CD14-positive monocyte (primary cell): ENCODE data around the gene MTTP. TPM values are rescaled to one million over a fixed set of nuclear protein-coding genes. Genes with fewer than 3 reads are reported as not detected.

ENCODE experiments used
- DNase-seq, 3 donors: peaks; one replicate each; pipeline ENCODE4 v3.0.0-alpha.2; 2011 to 2022
- H2AFZ ChIP-seq: 2 replicates; pipeline ENCODE4 v1.6.0; 2012; ENCODE audit warnings: mild to moderate bottlenecking, low read depth, low read length, inconsistent platforms; ENCODE audit not compliant: insufficient read depth, poor library complexity, severe bottlenecking
- H3K27ac ChIP-seq, 2 donors: 1 replicate in 1 of 2; 2 replicates in 1 of 2; pipeline ENCODE4 v1.5.1; 2012 to 2013; ENCODE audit warnings: low read length in 2 of 2, control low read depth in 1 of 2, inconsistent platforms in 1 of 2, low read depth in 1 of 2, mild to moderate bottlenecking in 1 of 2
- H3K27me3 ChIP-seq, 2 donors: one replicate each; pipeline versions ENCODE4 v1.6.0 to v1.6.1; 2011 to 2013; ENCODE audit warnings: low read length in 2 of 2; ENCODE audit not compliant: control insufficient read depth in 2 of 2, insufficient read depth in 2 of 2
- H3K36me3 ChIP-seq, 2 donors: replicated peaks in 1 of 2; 1 replicate in 1 of 2; 2 replicates in 1 of 2; pipeline versions ENCODE4 v1.5.1 to v1.6.1; 2012 to 2013; ENCODE audit warnings: low read length in 2 of 2, control low read depth in 1 of 2, inconsistent platforms in 1 of 2, mild to moderate bottlenecking in 1 of 2; ENCODE audit not compliant: insufficient read depth in 2 of 2, control insufficient read depth in 1 of 2
- H3K4me1 ChIP-seq, 2 donors: 1 replicate in 1 of 2; 2 replicates in 1 of 2; pipeline versions ENCODE4 v1.5.1 to v1.6.1; 2012 to 2013; ENCODE audit warnings: low read length in 2 of 2, control low read depth in 1 of 2, inconsistent platforms in 1 of 2, mild to moderate bottlenecking in 1 of 2, moderate library complexity in 1 of 2; ENCODE audit not compliant: insufficient read depth in 2 of 2, control insufficient read depth in 1 of 2
- H3K4me2 ChIP-seq: replicated peaks from 2 replicates; pipeline ENCODE3; 2012; ENCODE audit warnings: low read length, moderate library complexity, mild to moderate bottlenecking; ENCODE audit not compliant: poor library complexity, severe bottlenecking; ENCODE audit errors: extremely low read depth
- H3K4me3 ChIP-seq, 3 experiments: fragments of 200-600 bp in 1 of 3; sonication (generic) in 1 of 3; replicated peaks in 1 of 3; 1 replicate in 2 of 3; 2 replicates in 1 of 3; pipeline ENCODE4 v1.5.1; 2011 to 2013; ENCODE audit warnings: low read length in 3 of 3, mild to moderate bottlenecking in 3 of 3, control low read depth in 2 of 3, low read depth in 2 of 3, inconsistent platforms in 1 of 3, moderate library complexity in 1 of 3
- H3K79me2 ChIP-seq: 2 replicates; pipeline ENCODE4 v1.6.0; 2012; ENCODE audit warnings: mild to moderate bottlenecking, control low read depth, inconsistent platforms, low read length, moderate library complexity; ENCODE audit not compliant: insufficient read depth
- H3K9ac ChIP-seq: 2 replicates; pipeline ENCODE4 v1.6.0; 2017; ENCODE audit warnings: low read length, mild to moderate bottlenecking; ENCODE audit not compliant: insufficient read depth, poor library complexity, severe bottlenecking
- H3K9me3 ChIP-seq, 2 donors: replicated peaks in 1 of 2; 1 replicate in 1 of 2; 2 replicates in 1 of 2; pipeline versions ENCODE4 v1.5.1 to v1.6.1; 2012 to 2013; ENCODE audit warnings: low read length in 2 of 2, control low read depth in 1 of 2; ENCODE audit not compliant: control insufficient read depth in 1 of 2, insufficient read depth in 1 of 2
- H4K20me1 ChIP-seq: 2 replicates; pipeline ENCODE4 v1.6.0; 2012; ENCODE audit warnings: mild to moderate bottlenecking, low read length, control low read depth, moderate library complexity; ENCODE audit not compliant: insufficient read depth
- H3K27ac Mint-ChIP-seq, 7 donors: one replicate each; pipeline ENCODE4 v1.8.0; 2020; ENCODE audit warnings: mild to moderate bottlenecking in 7 of 7, mixed read lengths in 7 of 7, moderate library complexity in 6 of 7, inconsistent platforms in 2 of 7
- H3K27me3 Mint-ChIP-seq, 3 donors: one replicate each; pipeline ENCODE4 v1.8.0; 2021 to 2022; ENCODE audit warnings: low read depth in 3 of 3, mild to moderate bottlenecking in 3 of 3, mixed read lengths in 3 of 3, moderate library complexity in 3 of 3, inconsistent platforms in 1 of 3
- H3K36me3 Mint-ChIP-seq, 2 donors: one replicate each; pipeline ENCODE4 v1.8.0; 2020; ENCODE audit warnings: mixed read lengths in 2 of 2, inconsistent platforms in 1 of 2, mild to moderate bottlenecking in 1 of 2
- H3K4me1 Mint-ChIP-seq: one replicate; pipeline ENCODE4 v1.8.0; 2020; ENCODE audit warnings: mild to moderate bottlenecking, mixed read lengths
- H3K4me3 Mint-ChIP-seq, 2 donors: one replicate each; pipeline ENCODE4 v1.8.0; 2020; ENCODE audit warnings: mild to moderate bottlenecking in 2 of 2, mixed read lengths in 2 of 2, moderate library complexity in 1 of 2
- H3K9me3 Mint-ChIP-seq, 7 donors: one replicate each; pipeline ENCODE4 v1.8.0; 2020 to 2022; ENCODE audit warnings: mixed read lengths in 7 of 7, mild to moderate bottlenecking in 6 of 7, moderate library complexity in 6 of 7, inconsistent platforms in 2 of 7
- WGBS: methylation state at CpG from one replicate; pipeline ENCODE4 v1.1.5; 2013; ENCODE audit warnings: missing lambda C conversion rate; ENCODE audit not compliant: insufficient coverage; 5-methylcytosine and 5-hydroxymethylcytosine counted together
- intact Hi-C, 2 donors: fragments of 100-400 bp; cut with micrococcal nuclease; formaldehyde crosslinking; loops; one replicate each; pipeline versions ENCODE4 v1.15.0 to v1.15.1; 2023
- polyA plus RNA-seq, 3 donors: library from polyadenylated mRNA; depleted of rRNA in 1 of 3; unstranded in 2 of 3; stranded (reverse) in 1 of 3; fragments of 300-500 nt in 2 of 3; fragments of >200 nt in 1 of 3; fragmentation: Illumina TruSeq in 2 of 3; gene quantifications; 1 replicate in 2 of 3; 2 replicates in 1 of 3; pipeline ENCODE4 v1.2.3, GENCODE V29; 2012 to 2021
- TF ChIP-seq, protein P1 (sequence below): fragments of 200-600 bp; IDR thresholded peaks from one replicate; pipeline ENCODE4 v1.8.0; 2022; ENCODE audit warnings: antibody characterized with exemption, mild to moderate bottlenecking

MTTP gene
- polyA plus RNA-seq, 3 donors = not detected

DNA sequence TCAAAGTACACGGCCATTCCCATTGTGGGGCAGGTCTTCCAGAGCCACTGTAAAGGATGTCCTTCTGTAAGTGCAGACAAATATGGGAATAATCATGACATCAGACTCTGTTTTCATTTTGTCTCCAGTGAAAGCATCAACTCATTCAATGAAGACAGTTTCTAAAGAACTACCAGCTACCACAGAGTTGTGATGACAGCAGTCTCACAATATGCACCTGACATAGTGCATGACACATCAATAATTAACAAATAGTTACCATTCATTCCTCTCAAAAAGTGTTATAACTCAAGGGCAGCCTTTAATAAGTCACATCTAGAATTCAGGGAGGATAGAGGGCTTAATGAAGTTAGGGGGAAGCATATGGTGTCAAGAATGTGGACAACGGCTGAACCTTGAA, 20.2 kb downstream of the MTTP start:
- intact Hi-C loops = no loop called here
- H3K4me3 ChIP-seq = no peak overlapping the region
- Mint-ChIP-seq H3K4me1 (no peaks in the 10 kb centered on the region), H3K9me3 (peaks cover 0 to 4% (median 0%) of the 10 kb centered on the region in 7 donors), H3K27ac (no peak overlapping the region), H3K36me3 (no peaks in the 10 kb centered on the region), H3K4me3 (no peak overlapping the region), H3K27me3 (no peaks in the 10 kb centered on the region)
- WGBS = 100% methylated on average over 1 of the region's 2 CpGs
- no peaks in the 10 kb centered on the region for H3K36me3 ChIP-seq
- H3K79me2 ChIP-seq = no peaks in the 10 kb centered on the region
- H3K9me3 ChIP-seq = no peaks in the 10 kb centered on the region
- H3K4me1 ChIP-seq = no peaks in the 10 kb centered on the region
- no peak for DNase-seq
- no peak overlapping the region for H2AFZ ChIP-seq
- H3K27ac ChIP-seq = no peak overlapping the region
- TF ChIP-seq, protein P1, sequence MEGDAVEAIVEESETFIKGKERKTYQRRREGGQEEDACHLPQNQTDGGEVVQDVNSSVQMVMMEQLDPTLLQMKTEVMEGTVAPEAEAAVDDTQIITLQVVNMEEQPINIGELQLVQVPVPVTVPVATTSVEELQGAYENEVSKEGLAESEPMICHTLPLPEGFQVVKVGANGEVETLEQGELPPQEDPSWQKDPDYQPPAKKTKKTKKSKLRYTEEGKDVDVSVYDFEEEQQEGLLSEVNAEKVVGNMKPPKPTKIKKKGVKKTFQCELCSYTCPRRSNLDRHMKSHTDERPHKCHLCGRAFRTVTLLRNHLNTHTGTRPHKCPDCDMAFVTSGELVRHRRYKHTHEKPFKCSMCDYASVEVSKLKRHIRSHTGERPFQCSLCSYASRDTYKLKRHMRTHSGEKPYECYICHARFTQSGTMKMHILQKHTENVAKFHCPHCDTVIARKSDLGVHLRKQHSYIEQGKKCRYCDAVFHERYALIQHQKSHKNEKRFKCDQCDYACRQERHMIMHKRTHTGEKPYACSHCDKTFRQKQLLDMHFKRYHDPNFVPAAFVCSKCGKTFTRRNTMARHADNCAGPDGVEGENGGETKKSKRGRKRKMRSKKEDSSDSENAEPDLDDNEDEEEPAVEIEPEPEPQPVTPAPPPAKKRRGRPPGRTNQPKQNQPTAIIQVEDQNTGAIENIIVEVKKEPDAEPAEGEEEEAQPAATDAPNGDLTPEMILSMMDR = no peak
- H4K20me1 ChIP-seq = no peaks in the 10 kb centered on the region
- H3K27me3 ChIP-seq = no peaks in the 10 kb centered on the region
- H3K9ac ChIP-seq = no peak overlapping the region
- no peak overlapping the region for H3K4me2 ChIP-seq

DNA sequence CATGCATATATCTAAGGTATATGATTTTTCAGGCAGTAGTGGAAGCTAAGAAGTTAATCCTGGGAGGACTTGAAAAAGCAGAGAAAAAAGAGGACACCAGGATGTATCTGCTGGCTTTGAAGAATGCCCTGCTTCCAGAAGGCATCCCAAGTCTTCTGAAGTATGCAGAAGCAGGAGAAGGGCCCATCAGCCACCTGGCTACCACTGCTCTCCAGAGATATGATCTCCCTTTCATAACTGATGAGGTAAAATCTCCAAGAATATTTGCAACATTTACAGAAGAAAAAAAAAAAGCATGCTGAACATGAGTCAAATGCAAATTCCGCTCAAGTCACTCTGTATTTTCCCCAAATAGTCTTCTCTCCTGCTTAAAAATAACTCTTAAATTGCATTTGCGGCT, 32.1 kb downstream of the MTTP start:
- peaks cover 0 to 4% (median 0%) of the 10 kb centered on the region in 7 donors for H3K9me3 Mint-ChIP-seq
- no peak overlapping the region for H3K27ac Mint-ChIP-seq
- no peak overlapping the region for H2AFZ ChIP-seq
- peaks cover 0 to 4% (median 3%) of the 10 kb centered on the region in 3 donors for H3K27me3 Mint-ChIP-seq
- no peak overlapping the region for H3K4me3 ChIP-seq
- H3K27me3 ChIP-seq = no peaks in the 10 kb centered on the region
- intact Hi-C loops = no loop called here
- TF ChIP-seq, protein P1 = no peak
- WGBS = no CpG with 5 or more reads among the region's 2 CpGs
- H3K27ac ChIP-seq = no peak overlapping the region
- H3K4me1 Mint-ChIP-seq = no peaks in the 10 kb centered on the region
- no peak overlapping the region for H3K4me3 Mint-ChIP-seq
- DNase-seq = no peak
- H3K4me1 ChIP-seq = no peaks in the 10 kb centered on the region
- H3K36me3 Mint-ChIP-seq = no peaks in the 10 kb centered on the region
- no peaks in the 10 kb centered on the region for H3K79me2 ChIP-seq
- H3K9ac ChIP-seq = no peak overlapping the region
- H3K36me3 ChIP-seq = no peaks in the 10 kb centered on the region
- no peaks in the 10 kb centered on the region for H4K20me1 ChIP-seq
- H3K4me2 ChIP-seq = no peak overlapping the region
- H3K9me3 ChIP-seq = no peaks in the 10 kb centered on the region
